GM18868 (cell line): ENCODE results near the gene SLC6A20.

ENCODE experiments used
- ATAC-seq: cut with Tn5 transposase; IDR thresholded peaks from one replicate; pipeline ENCODE4 v1.9.1; 2021; ENCODE audit warnings: mild to moderate bottlenecking, moderate library complexity; ENCODE audit not compliant: unreplicated experiment

Gene SLC6A20, protein sequence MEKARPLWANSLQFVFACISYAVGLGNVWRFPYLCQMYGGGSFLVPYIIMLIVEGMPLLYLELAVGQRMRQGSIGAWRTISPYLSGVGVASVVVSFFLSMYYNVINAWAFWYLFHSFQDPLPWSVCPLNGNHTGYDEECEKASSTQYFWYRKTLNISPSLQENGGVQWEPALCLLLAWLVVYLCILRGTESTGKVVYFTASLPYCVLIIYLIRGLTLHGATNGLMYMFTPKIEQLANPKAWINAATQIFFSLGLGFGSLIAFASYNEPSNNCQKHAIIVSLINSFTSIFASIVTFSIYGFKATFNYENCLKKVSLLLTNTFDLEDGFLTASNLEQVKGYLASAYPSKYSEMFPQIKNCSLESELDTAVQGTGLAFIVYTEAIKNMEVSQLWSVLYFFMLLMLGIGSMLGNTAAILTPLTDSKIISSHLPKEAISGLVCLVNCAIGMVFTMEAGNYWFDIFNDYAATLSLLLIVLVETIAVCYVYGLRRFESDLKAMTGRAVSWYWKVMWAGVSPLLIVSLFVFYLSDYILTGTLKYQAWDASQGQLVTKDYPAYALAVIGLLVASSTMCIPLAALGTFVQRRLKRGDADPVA

DNA sequence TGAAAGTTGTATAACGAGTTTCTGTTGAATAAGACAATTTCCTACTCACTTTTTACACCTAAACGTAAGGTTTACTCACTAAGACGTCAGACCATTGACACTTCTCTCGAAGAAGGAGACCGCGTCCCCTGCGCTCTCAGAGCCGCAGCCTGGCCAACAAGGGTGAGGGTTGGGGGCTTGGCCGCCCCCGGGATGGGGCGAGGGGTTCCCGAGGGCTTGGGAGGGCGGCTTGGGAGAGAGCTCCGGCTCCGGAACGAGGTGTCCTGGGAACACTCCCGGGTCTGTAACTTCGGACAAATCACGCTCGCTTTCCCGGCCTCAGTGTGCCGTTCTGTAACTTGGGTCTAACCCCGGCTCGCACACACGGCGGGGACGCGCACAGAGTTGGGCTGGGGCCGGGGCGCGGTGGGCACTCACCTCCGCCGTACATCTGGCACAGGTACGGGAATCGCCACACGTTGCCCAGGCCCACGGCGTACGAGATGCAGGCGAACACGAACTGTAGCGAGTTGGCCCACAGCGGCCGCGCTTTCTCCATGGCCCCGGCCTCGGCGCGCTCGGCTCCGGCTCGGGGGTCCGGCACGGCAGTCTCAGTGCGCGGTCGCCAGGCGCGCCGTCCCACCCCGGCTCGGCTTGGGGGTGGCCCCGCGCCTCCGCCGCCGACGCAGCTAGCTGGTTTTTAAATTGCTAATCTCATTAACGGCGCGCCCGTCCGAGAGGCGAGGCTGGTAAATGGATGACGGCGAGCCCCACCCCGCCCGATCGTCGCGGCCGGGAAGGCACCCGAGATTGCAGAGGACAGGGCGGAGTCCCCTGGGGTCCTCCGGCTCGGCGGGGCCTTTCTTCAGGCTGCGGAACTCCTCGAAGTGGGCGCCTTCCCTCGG lies at the start of gene SLC6A20:
Gene SLC6A20, minus strand, starts transcription at position 655 of the 884 bp plus-strand sequence. Its CDS starts 117 bp downstream, at position 538.
- no peak for ATAC-seq

DNA sequence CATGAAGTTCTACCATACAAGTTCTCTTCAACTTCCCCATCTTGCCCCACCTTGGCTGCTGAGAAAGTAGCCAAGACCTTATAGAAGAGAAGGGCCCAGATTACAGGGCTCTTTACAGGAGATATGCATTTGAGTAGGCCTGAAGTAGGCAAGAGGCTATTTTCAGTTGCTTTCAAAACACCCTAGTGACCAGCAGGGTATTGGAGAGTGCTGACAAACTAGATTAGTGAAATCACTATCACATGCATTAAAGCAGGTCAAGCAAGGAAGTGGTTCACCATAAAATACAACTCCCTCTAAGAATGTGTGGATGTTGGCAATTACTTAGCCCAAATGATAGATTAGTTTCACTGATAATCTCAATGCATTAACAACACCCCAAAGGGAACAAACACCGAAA lies 48.3 kb upstream of the SLC6A20 start:
- ATAC-seq = no peak

DNA sequence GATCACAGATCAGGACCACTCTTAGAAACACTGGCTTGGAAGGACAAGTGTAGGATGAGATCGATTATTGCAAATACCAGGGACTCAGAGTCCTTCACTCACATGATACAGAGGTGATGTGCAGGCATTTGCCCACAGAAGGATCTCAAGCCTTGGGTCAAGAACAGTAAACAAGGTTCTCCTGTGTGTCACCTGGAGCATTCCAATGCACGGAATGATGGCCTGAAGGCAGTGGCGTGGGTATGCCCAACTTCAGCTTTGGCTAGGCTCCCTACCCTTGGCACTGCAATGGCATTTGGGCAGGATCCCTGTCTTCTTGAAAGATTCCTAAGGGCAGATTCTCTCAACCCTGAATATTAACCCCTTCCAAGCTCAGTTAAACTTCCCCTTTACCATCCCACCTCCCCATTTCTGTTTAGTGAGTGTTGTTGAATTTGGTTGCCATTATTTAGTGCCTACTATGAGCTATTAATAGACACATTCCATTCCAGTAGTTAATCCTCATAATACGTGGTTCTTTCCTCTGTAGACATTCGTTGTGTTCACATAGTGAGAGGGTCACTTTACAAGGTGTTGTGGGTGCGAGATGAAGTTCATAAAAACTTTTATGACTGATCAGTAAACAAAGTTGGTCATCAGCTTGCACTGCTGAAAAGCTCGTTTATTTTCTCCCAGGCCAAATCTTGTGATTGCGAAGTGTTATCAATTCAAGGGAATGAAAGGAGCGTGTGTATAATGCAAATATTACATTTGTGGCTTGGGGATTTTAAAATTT lies 46.7 kb upstream of the SLC6A20 start:
- ATAC-seq = no peak

DNA sequence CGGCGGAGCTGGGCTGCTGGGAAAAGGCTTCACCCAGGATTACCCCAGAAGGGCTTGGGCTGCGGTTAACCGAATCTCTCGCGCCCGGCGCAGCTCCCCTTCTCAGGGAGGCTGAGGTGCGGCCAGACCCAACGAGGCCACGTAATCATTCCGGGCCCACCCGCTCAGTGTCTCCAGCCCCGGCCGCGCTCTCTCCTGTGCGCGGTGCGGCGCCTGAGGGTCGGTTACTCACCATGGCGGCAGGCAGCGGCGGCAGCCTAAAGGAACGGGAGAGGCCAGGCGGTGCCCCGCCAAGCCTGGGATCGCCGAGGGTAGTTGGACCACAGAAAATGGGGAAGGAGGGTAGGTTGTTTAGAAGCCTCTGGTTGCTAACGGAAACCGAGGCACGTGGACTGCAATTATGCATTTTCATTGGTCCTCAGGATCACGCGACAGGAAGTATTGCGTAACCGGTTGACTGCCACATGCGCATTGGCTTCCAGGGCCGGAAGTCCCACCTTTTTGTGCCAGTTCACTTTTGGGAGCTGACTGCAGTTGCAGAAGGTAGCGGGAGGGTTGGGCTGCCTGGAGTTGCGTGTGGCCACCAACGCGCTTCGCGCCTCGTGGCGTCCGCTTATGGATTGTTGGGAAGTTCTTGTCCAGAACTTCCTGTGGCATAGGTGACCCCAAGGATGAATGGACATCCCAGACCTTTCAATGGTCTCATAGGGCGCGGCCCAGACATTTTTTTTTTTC lies 45.6 kb upstream of the SLC6A20 start, which contains the start of gene LZTFL1:
Gene LZTFL1, minus strand, starts transcription at position 363 of the 735 bp plus-strand sequence. Its CDS starts 128 bp downstream, at position 235.
- ATAC-seq = peak; percentile 94

DNA sequence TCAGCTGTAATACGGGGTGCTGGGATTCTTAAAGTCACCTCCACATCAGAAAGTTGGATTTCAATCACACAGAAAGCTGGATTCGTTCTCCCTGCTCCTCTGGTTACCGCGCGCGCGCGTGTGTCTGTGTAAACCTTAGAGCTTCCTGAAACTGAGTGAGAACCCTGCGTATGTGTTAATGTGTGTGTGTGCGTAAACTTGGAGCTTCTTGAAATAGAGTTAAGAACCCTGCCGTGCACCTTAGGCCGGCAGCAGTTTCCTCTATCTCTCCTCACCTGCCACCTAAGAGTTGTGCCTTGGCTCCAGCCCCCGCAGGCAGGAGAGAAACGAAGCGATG lies 45.1 kb upstream of the SLC6A20 start:
- ATAC-seq = peak; percentile 19

DNA sequence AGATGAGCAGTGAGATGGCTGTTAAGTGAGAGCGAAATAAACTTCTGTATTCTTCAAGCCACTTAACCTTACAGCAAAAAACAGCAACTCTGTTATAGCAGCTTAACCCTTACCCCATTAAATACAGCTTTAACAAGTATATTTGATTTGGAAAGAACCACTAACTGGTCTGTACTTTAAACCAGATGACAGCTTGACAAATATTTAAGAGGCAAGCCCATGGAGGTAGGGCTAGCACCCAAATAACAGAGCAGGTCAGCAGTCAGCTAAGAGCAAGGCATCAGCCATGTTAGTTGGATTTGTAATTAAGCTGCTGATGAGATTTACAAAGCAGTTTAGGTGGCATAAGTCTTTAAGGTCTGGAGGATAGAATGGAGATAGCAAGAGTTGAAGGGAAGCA lies 42.1 kb upstream of the SLC6A20 start:
- no peak for ATAC-seq

DNA sequence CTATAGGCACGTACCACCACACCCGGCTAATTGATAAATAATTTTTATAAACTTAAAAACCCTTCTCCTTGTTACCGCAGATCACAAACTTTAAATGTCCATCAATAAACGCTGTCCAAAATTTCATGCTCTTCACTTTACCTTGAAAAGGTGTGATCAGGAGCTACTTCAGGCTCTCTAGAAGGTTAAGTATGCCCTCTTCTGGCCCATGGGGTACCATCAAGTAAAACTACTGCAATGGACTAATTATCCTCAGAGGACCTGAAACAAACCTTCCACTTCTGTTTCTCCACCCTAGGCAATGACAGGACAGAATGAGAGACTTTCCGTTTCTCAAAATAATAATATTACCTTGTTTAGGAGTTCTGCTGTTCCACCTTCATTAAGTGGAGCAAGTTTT lies 36.4 kb upstream of the SLC6A20 start:
- no peak for ATAC-seq

DNA sequence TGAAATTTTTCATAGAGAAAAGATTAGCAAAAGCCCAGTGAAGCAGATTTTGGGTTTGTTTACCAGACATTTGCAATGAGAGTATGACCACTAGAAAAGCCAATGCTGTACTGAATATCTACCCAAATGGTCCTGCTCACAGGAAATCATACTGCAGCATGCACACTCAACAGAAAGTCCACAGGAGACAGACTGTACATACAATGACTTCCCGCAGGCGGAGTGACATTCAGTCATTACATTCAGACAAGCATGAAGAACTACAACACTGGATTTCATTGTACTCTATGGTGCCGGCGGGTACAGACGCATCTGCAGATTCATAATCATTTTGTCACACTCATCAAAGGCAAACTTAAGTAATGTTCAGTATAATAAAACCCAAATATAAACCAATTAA lies 33.8 kb upstream of the SLC6A20 start:
- ATAC-seq = no peak

DNA sequence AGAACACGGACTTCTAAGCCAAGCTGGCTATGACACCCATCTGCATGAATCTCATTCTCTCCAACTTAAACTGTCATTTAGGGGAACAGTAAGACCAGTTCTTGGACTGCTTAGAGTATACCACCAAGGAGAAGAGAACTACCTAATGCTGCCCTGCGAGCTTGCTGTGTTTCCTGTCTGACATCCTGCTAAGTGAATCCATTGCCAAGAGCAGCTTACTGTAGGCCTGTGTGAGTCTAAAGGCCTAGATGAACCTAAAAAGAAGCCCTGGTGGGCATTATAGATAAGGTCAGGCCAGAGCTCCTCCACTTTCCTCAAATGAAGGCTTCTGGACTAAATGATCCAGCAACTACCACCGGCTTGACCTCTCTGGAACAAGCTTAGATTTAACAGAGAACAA lies 30.6 kb upstream of the SLC6A20 start:
- ATAC-seq = no peak

DNA sequence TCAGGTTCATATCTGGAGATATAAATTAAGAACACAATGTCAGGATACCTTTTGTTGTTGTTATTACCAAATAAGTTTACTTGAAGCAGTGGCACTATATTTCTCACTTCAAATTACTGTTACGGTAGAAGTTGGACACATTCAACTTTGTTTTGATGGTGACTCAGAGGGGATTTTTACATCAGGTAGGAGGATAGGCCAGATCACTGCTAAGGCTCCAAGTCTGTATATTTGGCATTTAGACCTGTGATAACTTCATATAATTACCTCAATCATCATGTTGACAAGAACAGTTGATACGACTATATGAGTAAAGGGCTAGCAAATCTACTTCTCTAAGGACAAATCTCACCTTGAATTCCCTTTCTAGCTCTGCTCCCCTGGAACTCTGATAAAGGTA lies 30.0 kb upstream of the SLC6A20 start:
- no peak for ATAC-seq

DNA sequence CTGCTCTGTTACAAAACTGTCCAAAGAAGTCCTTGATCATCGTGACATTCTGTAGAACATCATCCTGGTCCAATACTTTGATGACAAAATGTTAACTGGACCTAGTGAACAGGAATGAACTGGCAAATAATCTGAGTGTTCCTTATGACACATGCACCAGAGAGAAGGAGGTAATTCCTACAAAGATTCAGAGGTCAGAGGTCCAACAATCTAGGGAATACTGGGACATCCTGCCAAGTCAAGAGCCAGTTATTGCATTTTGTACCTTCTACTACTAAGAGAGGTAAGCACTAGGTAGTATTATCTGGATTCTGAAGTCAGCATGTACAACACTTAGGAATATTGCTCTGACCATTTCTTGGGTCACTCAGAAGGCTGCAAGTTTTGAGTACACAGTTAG lies 24.8 kb upstream of the SLC6A20 start:
- ATAC-seq = no peak

DNA sequence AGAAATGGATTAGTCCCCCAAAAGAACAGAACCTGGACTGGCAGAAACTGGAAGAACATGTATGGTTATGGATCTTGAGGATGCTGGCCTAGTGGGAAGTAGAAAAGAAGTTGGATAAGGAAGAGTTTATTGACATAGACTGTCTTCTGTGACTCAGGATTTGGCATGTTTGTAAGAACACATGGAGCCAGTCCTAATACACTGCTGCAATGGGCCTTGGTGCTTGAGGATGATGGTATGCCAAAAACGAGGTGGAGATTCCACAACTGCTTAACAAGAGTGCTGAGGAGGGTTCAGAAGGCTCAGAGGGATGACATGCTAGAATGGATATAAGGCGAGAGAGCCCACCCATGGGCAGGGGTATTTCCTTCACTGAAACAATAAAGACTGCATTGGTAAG lies 23.2 kb upstream of the SLC6A20 start:
- no peak for ATAC-seq

DNA sequence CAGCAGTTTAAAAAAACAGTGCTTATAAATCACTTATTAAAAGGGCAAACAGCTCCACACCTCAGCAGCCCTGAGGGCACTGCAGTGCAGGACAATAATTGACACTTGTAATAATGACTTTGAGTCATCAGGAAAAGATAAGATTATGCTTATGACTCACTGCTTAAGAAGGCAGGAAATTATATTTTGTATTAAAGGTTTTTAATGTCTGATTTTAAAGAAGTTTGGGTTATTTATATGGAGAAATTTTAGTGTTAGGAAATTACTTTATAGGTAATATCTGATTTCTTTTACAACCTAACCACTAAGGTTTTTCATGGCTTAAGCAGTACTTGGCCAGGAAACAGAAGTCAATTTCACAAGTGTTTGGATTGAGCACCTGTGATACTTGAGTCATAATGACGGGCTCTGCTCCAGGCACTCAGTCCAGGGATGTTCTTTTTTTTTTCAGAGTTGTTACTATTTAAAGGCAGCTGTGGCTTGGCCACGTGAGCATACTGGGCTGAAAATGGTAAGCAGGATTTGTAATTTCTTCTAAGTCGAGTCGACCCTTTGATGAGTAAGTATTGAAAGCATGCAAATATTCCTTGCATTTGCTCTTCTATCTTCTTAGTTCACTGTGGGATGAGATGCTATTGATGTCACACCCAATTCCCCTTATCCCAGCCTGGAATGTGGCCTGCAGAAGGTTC lies 21.6 kb upstream of the SLC6A20 start:
- no peak for ATAC-seq

DNA sequence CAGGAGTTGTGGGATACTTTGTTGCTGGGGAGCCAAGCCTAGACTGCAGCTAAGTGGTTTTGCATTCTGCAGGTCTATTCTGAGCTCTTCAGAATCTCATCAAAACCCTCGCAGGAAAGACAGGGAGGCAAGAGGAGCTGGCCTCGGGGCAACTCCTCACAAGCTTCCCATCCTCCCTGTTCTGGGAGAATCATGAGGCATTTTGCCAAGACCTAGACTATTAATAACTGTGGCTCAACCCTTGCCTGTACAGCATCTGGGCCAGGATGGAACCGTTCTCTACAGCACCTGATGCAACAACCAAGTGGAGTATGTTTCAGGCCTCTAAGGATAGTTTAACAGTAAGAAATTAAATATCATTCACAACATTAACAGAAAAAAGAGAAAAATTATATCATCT lies 20.2 kb upstream of the SLC6A20 start:
- no peak for ATAC-seq

DNA sequence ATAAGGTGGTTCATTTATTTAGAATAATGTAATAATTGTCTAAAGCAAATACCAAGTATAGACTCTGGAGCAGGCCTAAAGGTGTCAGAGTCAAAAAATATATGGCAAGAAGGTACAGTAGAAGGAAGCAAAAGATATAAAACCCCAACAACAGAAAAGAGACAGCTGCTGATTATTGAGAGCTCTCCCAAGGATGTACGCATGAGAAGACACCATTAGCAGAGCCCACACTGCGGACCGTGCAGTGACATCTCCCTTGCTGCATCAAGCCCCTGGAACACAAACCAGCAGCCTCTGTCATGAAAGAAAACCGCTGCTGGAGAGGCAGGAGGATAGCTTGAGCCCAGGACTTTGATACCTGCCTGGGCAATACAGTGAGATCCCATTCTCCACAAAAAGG lies 18.0 kb upstream of the SLC6A20 start:
- no peak for ATAC-seq

DNA sequence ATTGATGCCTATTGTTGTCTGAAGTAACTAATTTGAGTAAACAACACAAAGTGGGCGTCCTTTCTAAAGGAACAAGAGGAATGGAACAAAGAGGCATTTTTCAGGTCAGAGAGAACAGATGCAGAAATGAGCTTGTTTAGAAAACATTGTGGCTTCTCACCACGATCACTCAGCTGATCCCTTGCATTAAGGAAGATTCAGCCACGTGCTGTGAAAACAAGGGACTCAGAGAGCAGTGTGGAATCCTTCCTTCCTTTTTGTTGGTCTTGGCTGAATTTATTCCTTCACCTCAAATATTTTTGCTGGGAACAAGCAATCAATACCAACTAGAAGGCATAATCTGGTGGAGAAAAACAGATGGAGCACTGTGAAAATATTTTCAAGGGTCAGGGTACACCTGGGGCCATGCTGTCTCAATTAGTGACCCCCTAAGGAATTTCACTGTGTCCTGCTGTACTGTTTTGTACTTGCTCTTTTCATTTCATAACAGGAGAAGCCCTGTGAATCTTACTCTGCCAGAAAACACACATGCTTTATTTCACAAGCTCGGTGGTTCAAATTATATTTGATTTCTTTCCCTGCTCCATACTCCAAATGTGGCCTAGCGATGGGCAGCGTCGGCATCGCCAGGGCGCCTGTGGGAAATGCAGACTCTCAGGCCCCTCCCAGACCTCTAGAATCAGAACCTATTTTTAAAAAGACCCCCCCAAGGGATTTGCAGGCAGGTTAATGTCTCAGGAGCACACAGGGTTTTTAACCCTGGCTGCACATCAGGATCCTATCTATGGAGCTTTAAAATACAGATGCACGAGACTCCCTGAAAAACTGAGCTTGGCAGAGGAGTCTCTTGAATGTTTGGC lies 11.6 kb upstream of the SLC6A20 start:
- no peak for ATAC-seq

DNA sequence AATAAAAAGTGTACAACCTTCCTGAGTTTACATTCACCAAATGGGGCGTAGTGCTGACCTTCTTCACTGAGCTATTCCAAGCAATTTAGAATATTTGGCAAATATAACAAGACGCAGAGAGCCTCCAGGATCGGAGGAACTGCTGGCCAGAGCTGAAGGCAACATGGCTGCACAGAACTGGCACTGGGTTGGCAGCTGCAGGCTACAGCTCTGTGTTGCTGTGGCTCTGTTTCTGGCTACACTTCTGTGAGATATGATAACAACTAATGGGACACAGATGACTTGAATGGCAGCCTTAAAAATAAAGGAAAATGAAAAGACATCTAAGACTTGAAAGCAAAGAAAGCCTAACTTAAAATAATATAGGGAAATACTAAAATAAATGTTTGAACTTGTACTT lies 10.8 kb upstream of the SLC6A20 start:
- ATAC-seq = no peak

DNA sequence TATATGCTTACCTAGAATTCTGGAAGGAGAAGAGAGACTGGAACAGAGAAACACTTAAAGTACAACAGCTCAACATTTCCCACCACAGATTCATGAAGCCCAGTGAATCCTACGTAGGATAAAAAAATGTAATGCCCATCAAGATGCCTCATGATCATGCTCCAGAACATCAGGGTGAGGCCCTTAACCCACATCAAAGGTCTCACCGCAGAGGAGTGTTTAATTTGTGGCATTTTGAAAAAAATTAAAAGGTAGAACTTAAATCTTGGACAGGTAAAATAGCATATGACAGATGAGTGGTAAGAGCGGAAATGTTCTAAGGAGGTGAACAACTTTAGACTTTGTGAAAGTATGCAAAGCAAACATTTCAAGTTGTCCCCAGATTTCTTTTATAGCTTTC lies 9.7 kb upstream of the SLC6A20 start:
- ATAC-seq = no peak
